ENCODE measurements around the gene SREBF1.

Gene SREBF1

DNA sequence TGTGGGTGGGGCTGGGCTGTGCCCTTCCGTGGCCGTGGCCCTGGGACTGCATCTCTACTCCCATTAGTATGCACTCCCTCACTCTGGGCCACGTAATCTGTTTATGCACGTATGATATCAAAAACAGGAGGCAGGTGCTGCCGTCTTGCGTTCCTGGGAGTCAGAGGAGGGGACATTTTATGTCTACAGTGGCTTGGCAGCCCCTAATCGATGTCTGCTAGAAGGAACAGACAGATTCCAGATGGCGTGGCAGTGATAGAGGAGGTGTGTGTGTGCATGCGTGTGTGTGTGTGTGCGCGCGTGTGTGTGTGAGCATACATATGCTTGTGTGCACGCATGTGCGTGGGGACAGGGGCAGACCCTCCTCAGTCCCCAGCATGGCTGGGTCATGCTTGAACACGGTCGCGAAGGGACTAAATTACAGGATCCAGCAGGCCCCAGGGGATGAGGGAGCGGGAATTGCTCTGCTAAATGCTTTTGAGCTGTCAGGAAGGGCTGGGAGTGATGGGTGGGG, 44.7 kb downstream of the SREBF1 start:
- FAIRE-seq, result no peak

- no peak for FAIRE-seq
These were observed 45.9 kb downstream of the SREBF1 start for GRCh38 chr17:17790637-17791464.

DNA sequence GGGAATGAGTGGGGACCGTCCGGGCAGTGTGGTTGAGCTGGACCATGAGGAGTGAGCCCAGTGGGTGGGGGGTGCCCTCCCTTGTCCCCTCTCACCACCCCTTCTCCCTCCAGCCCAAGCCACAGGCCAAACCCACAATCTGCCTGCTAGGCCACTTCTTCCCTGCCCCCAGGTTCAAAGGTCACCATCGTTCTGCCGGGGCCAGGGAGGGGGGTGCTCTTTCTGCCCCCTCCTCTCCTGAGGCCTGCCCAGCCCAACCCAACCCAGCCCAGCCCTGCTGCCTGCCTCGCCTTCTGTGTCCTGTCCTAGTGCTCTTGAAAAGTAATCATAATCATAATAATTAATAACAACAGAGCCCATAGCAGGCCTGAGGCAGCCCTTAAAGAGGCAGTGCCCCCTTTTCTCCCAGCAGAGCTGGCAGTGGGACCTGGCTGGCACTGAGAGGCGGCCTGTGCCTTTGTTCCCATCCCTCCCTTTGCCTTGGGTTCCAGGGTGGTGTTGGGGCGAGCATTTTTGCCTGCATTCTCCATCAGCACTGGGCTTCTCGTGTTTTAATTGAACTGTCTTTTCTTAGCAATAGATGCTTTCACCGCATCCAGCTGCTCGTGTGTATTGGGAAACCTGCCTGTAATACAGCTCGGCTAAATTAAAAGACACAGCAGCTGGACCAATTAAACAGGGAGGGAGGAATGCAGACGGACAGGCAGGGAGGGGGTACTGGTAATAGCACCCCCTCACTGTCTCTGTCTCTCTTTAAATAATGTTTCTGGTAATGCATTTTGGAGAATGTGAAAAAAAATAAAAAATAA, 46.8 kb downstream of the SREBF1 start:
- no peak for FAIRE-seq

DNA sequence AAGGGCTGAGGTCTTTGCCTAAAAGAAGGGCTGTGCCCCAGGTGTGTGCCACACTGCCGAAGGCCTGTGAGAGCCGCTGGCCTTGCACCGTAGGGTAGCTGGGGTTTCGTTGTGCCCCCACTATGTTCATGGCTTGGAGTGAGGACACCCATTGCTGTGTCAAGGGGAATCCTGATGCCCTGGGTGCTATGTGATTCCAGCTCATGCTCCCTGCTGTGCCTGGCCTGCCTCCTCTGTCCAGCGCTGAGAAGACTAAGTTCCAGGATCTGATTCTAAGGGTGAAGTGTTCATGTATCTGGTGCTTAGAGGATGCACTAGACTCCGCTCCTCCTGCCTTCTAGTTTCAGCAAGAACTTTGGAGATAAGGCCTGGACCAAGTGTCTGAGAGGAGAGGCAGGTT, 47.4 kb downstream of the SREBF1 start:
- FAIRE-seq, result no peak

- no peak for FAIRE-seq
These were observed 47.8 kb downstream of the SREBF1 start for GRCh38 chr17:17788967-17789366.

- no peak for FAIRE-seq
These were observed 49.2 kb downstream of the SREBF1 start for GRCh38 chr17:17787568-17787967.

- no peak for FAIRE-seq
These were observed 49.8 kb downstream of the SREBF1 start for GRCh38 chr17:17786998-17787397.

DNA sequence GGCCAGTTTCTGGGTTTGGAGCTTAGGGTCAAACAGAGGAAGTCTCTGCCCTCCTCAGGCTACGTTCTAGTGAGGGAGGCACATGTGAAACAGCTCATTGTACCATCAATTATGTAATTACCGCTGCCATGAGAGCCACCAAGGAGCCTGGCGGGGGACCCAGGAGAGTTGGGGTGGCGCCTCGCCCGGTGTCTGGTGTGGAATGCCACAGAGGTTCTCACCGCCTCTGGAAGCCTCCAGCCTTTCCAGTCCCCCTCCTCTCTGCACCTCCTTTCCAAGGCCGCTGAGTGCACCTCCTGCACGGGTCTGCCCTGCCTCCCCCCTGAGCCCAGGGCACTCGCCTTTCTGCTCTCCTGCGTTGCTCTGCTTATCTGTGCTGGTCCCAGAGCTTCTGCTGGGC, 51.4 kb downstream of the SREBF1 start:
- no peak for FAIRE-seq

- FAIRE-seq, result no peak
These were observed 52.0 kb downstream of the SREBF1 start for GRCh38 chr17:17784657-17785267.

GRCh38 chr17:17783825-17784656, 52.7 kb downstream of the SREBF1 start:
- FAIRE-seq, result no peak

- FAIRE-seq, result no peak
These were observed 53.5 kb downstream of the SREBF1 start for GRCh38 chr17:17783116-17783824.

GRCh38 chr17:17782523-17783115, 54.2 kb downstream of the SREBF1 start:
- no peak for FAIRE-seq

- no peak for FAIRE-seq
These were observed 54.9 kb downstream of the SREBF1 start for GRCh38 chr17:17781591-17782496.

DNA sequence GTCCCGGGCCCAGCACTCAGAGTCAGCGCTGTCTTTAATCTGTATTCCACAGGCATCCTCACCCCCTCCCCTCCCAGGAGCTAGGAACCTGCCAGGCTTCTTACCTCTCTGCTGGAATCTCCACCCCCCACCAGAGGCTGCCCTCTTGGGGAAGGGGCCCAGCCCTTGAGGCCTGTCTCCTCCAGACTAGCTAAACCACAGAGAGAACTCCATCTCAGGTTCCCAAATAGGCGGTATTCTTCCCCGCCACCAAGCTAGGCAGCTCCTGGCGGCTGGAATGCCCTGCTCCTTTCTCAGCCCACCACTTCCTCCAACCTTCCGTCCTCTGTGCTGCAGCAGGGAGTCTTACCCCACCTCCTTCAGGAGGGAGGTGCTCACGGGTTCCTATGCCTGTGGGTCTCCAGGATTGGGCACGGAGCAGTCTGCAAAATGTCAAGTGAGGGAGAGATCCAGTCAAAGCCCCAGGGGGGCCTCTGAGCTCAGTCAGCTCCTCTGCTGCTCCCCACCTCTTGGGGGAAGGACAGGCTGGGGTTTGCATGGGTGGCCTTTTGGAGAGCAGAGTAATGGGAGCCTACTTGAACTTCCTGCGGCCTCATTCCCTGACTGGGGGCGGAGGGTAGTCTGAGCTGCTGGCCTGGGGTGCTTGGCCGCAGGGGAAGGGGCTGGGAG, 55.7 kb downstream of the SREBF1 start:
- FAIRE-seq, result no peak

GRCh38 chr17:17779015-17779611, 57.7 kb downstream of the SREBF1 start:
- no peak for FAIRE-seq

GRCh38 chr17:17778308-17779014, 58.3 kb downstream of the SREBF1 start:
- no peak for FAIRE-seq

GRCh38 chr17:17776889-17777288, 59.9 kb downstream of the SREBF1 start:
- FAIRE-seq, result no peak

Measured in colon (tissue), 2 donors.